Thyroid gland (tissue), 4 donors: Measurements from ENCODE around the gene OR13J1.

Experiments used
- CTCF ChIP-seq, 6 experiments: fragments of 200-600 bp in 3 of 6; fragments of 450-650 bp in 3 of 6; sonication (generic) in 3 of 6; IDR thresholded peaks; one replicate each; pipeline ENCODE4 v1.5.1; 2016 to 2019; ENCODE audit warnings: antibody characterized with exemption in 6 of 6, mild to moderate bottlenecking in 2 of 6, inconsistent platforms in 1 of 6, moderate library complexity in 1 of 6
- POLR2A ChIP-seq, 2 donors: fragments of 450-650 bp; IDR thresholded peaks; one replicate each; pipeline ENCODE4 v1.6.1; 2017; ENCODE audit warnings: antibody characterized with exemption in 2 of 2, mild to moderate bottlenecking in 2 of 2, moderate library complexity in 1 of 2

GRCh38 chr9:35867538-35867937, 2.7 kb downstream of the OR13J1 start:
- no peak for TF ChIP-seq POLR2A (IDR thresholded peaks at IDR 0.05)
- TF ChIP-seq CTCF (IDR thresholded peaks at IDR 0.05), result no peak
